ENCODE results near the gene ALDH18A1. TPM values are rescaled to one million over a fixed set of nuclear protein-coding genes. Genes with fewer than 3 reads are reported as not detected.

Gene ALDH18A1
- total RNA-seq, 1 experiment from 2014 or later = 87.6 TPM

DNA sequence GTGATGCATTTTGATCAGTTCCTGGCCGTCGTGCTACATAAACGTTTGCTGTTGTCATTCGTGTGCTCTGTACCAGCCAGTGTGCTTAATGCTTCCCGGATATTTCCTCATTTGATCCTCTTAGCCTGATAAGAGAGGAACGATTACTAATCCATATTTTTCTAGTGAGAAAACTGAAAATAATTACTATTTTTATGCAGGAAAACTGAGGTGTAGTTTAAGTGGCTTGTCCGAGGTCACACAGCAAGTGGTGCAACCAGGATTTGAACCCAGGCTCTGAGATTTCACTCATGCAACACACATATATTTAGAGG is 94.7 kb downstream of the ALDH18A1 start:
- ATAC-seq (no peak), DNase-seq (ENCODE audit: low read depth, low spot score) (no peak)
- no TSS peak for BruUV-seq (replicated peaks)
- Histone ChIP-seq H4K20me1 (ENCODE audit: insufficient read depth) (no peaks in the 10 kb centered on the region), H3K9ac (ENCODE audit: low read length) (no peak overlapping the region), H3K4me3 (replicated peaks in 1 of 2; ENCODE audit: low read depth in 1 of 2, low read length in 2 of 2) (peak overlapping the region; percentile 43 to 84), H3K36me3 (ENCODE audit: control insufficient read depth in 1 of 2, insufficient read depth in 2 of 2, low read length in 2 of 2) (no peaks in the 10 kb centered on the region), H3K9me2 (ENCODE audit: insufficient read depth) (no peaks in the 10 kb centered on the region), H3K27ac (ENCODE audit: low read depth, low read length) (no peak overlapping the region), H3K4me2 (ENCODE audit: low read length) (peak overlapping the region; percentile 100), H3K27me3 (ENCODE audit: insufficient read depth, low read length) (no peaks in the 10 kb centered on the region; the same call in 1 of the 2 replicates), H3K79me2 (ENCODE audit: insufficient read depth, low read length) (no peaks in the 10 kb centered on the region), H3K9me3 (ENCODE audit: control insufficient read depth in 1 of 2, insufficient read depth in 1 of 2, low read depth in 1 of 2, low read length in 2 of 2) (no peaks in the 10 kb centered on the region), H2AFZ (ENCODE audit: low read depth, low read length, poor library complexity, severe bottlenecking) (peak overlapping the region; percentile 2), H3K4me1 (ENCODE audit: control insufficient read depth in 1 of 2, insufficient read depth in 2 of 2, low read length in 2 of 2) (peaks cover 0 to 11% of the 10 kb centered on the region in 2 experiments; a peak in 1 of 4 replicates)
- no peak for TF ChIP-seq EZH2phosphoT487 (IDR thresholded peaks at IDR 0.05; ENCODE audit: borderline replicate concordance)
- CTCF ChIA-PET = no interaction called here
- POLR2A ChIA-PET = no interaction called here
- RAD21 ChIA-PET (ENCODE audit: low non-redundant PET in 1 of 2, low total read pairs in 2 of 2, uncharacterized antibody in 2 of 2, unreplicated experiment in 2 of 2) = no interaction called here
- intact Hi-C loops (cut with micrococcal nuclease) = no loop called here

DNA sequence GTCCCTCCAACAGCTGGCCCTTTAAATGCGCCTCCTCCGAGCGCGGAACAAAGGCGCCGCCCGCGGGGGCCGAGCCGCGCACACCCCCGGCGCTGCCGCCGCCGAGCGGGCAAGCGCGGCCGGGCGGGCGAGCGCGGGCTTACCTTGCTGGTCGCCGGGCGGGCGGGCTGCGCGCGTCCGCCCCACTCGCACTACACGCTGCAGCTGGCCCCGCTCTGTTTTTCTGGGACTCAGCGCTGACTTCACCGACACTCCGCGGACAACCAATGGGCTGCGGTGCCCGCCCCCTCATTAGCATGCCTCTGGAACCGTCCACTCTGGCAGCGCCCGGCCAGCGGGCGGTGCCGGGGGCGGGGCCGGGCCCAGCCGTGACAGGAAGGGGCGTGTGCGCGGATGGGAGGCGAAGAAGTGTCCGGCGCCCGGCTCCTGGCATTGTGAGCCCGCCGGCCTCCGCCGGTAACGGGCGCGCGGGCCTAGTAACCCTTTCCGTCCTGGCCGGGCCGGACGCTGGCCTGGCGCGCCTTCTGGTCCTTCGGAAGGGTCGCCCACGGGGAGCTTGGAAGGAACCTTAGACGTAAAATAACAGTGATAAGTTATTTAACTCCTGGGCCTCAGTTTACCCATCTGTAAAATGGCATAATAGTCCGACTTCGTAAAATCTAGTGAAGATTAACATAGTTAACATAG is 95.2 kb downstream of the ALDH18A1 start, which contains the start of gene SORBS1:
Gene SORBS1, minus strand, starts transcription at position 195 of the 687 bp plus-strand sequence. CDS start 120,236 bp downstream, outside the sequence.
- peaks cover 0 to 11% of the 10 kb centered on the region in 2 experiments; a peak in 1 of 4 replicates for H3K4me1 ChIP-seq (ENCODE audit: control insufficient read depth in 1 of 2, insufficient read depth in 2 of 2, low read length in 2 of 2)
- peak within 1 kb of the TSS; percentile 79 to 84 for H3K4me3 ChIP-seq (replicated peaks in 1 of 2; ENCODE audit: low read depth in 1 of 2, low read length in 2 of 2)
- no peaks in the 10 kb centered on the region for H3K9me3 ChIP-seq (ENCODE audit: control insufficient read depth in 1 of 2, insufficient read depth in 1 of 2, low read depth in 1 of 2, low read length in 2 of 2)
- H3K9me2 ChIP-seq (ENCODE audit: insufficient read depth) = no peaks in the 10 kb centered on the region
- RAD21 ChIA-PET (ENCODE audit: low non-redundant PET in 1 of 2, low total read pairs in 2 of 2, uncharacterized antibody in 2 of 2, unreplicated experiment in 2 of 2) = no interaction called here
- CTCF ChIA-PET = interaction anchor here (1.2 kb wide), 1 partner anchor 131 kb away, joined by 5 read pairs; no protein-coding TSS in a partner anchor
- H3K27ac ChIP-seq (ENCODE audit: low read depth, low read length) = peak within 1 kb of the TSS; percentile 31; the same call in 1 of the 2 replicates
- no TSS peak for BruUV-seq (replicated peaks)
- POLR2A ChIA-PET = no interaction called here
- H3K27me3 ChIP-seq (ENCODE audit: insufficient read depth, low read length) = no peaks in the 10 kb centered on the region; the same call in 1 of the 2 replicates
- no peaks in the 10 kb centered on the region for H3K79me2 ChIP-seq (ENCODE audit: insufficient read depth, low read length)
- DNase-seq (ENCODE audit: low read depth, low spot score) (peak; percentile 86), ATAC-seq (peak; percentile 98)
- H2AFZ ChIP-seq (ENCODE audit: low read depth, low read length, poor library complexity, severe bottlenecking) = peak within 1 kb of the TSS; percentile 90
- H3K9ac ChIP-seq (ENCODE audit: low read length) = peak within 1 kb of the TSS; percentile 59
- H4K20me1 ChIP-seq (ENCODE audit: insufficient read depth) = no peaks in the 10 kb centered on the region
- intact Hi-C loops (cut with micrococcal nuclease) = no loop called here
- H3K4me2 ChIP-seq (ENCODE audit: low read length) = peak within 1 kb of the TSS; percentile 100
- no peaks in the 10 kb centered on the region for H3K36me3 ChIP-seq (ENCODE audit: control insufficient read depth in 1 of 2, insufficient read depth in 2 of 2, low read length in 2 of 2)
- TF ChIP-seq ZFX (IDR thresholded peaks at IDR 0.05) (no peak), ELF1 (IDR thresholded peaks at IDR 0.05; ENCODE audit: borderline replicate concordance, low read depth) (no peak), EZH2 (IDR thresholded peaks at IDR 0.05) (no peak), CEBPB (IDR thresholded peaks at IDR 0.05; ENCODE audit: low read depth) (no peak), EGR1 (IDR thresholded peaks at IDR 0.05; ENCODE audit: low read depth) (peak; percentile 67), EZH2phosphoT487 (IDR thresholded peaks at IDR 0.05; ENCODE audit: borderline replicate concordance) (no peak), CBX3 (IDR thresholded peaks at IDR 0.05; ENCODE audit: low read depth) (peak; percentile 74), SIN3A (IDR thresholded peaks at IDR 0.05; ENCODE audit: low read depth) (peak; percentile 53; the same call in 1 of the 2 replicates), SP1 (IDR thresholded peaks at IDR 0.05; ENCODE audit: low read depth) (peak; percentile 44), SRF (IDR thresholded peaks at IDR 0.05; ENCODE audit: low read depth) (no peak)
- TF ChIP-seq, protein P1, sequence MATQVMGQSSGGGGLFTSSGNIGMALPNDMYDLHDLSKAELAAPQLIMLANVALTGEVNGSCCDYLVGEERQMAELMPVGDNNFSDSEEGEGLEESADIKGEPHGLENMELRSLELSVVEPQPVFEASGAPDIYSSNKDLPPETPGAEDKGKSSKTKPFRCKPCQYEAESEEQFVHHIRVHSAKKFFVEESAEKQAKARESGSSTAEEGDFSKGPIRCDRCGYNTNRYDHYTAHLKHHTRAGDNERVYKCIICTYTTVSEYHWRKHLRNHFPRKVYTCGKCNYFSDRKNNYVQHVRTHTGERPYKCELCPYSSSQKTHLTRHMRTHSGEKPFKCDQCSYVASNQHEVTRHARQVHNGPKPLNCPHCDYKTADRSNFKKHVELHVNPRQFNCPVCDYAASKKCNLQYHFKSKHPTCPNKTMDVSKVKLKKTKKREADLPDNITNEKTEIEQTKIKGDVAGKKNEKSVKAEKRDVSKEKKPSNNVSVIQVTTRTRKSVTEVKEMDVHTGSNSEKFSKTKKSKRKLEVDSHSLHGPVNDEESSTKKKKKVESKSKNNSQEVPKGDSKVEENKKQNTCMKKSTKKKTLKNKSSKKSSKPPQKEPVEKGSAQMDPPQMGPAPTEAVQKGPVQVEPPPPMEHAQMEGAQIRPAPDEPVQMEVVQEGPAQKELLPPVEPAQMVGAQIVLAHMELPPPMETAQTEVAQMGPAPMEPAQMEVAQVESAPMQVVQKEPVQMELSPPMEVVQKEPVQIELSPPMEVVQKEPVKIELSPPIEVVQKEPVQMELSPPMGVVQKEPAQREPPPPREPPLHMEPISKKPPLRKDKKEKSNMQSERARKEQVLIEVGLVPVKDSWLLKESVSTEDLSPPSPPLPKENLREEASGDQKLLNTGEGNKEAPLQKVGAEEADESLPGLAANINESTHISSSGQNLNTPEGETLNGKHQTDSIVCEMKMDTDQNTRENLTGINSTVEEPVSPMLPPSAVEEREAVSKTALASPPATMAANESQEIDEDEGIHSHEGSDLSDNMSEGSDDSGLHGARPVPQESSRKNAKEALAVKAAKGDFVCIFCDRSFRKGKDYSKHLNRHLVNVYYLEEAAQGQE (IDR thresholded peaks at IDR 0.05; ENCODE audit: low read depth) = no peak
- TF ChIP-seq, protein P2, sequence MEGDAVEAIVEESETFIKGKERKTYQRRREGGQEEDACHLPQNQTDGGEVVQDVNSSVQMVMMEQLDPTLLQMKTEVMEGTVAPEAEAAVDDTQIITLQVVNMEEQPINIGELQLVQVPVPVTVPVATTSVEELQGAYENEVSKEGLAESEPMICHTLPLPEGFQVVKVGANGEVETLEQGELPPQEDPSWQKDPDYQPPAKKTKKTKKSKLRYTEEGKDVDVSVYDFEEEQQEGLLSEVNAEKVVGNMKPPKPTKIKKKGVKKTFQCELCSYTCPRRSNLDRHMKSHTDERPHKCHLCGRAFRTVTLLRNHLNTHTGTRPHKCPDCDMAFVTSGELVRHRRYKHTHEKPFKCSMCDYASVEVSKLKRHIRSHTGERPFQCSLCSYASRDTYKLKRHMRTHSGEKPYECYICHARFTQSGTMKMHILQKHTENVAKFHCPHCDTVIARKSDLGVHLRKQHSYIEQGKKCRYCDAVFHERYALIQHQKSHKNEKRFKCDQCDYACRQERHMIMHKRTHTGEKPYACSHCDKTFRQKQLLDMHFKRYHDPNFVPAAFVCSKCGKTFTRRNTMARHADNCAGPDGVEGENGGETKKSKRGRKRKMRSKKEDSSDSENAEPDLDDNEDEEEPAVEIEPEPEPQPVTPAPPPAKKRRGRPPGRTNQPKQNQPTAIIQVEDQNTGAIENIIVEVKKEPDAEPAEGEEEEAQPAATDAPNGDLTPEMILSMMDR (IDR thresholded peaks at IDR 0.05 in 2 of 3, conservative IDR thresholded peaks at IDR 0.05 in 1 of 3; ENCODE audit: borderline replicate concordance in 1 of 3, insufficient read depth in 1 of 3, low read depth in 2 of 3, low read length in 2 of 3) = no peak
